Stimulated activated CD8-positive, alpha-beta memory T cell treated with anti-CD3 and anti-CD28 coated beads, Interleukin-2, amount 100 ng/mL, for 1 hour (primary cell): Measurements from ENCODE around the gene TENT4B.
"Not testable (repeated sequence)": the region's sequence is repeated elsewhere in the genome, so short reads cannot be mapped to it uniquely, and the experiment has no call there.

Source experiments
- DNase-seq, 2 donors: peaks; one replicate each; pipeline ENCODE4 v3.0.0-alpha.2; 2020; ENCODE audit warnings: low read depth in 2 of 2

TENT4B gene

DNA sequence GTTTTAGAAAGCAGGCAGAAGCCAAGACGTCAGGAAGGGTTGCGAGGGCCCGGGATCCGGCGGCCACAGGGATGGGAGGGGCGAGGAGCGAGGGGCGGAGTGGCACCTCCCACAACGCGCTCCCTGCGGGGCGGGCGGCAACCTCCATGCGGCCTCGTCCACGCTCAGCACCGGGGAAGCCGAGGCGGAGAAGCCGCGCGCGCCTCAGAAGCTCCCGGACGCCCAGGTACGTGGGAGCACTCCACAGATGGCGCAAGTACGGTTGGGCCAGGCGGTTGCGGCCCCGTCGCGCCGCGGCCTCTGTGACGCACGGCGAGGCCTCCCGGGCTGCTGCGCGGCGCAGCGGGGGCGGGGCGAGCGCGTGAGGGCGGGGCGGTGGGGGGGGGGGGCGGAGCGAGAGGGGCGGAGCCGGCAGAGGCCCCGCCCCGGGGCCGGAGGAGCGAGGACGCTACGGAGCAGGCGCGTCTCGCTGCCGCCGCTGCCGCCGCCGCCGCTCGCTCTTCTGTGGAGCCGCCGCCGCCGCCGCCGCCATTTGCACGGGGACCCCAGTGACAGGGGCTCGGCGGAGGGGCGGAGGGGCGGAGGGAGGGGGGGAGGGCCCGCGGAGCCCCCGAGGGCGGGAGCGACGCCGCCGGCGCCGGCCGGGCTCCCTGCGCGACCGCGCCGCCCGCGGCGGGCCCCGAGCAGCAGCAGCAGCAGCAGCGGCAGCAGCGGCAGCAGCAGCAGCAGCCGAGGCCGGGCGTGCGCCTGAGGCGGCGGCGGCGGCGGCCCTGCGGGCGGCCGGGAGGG lies at the start of gene TENT4B:
TENT4B (plus strand) TSS at position 500 of the 789 bp plus-strand sequence. CDS start 316 bp downstream, outside the sequence.
- DNase-seq: peak; percentile 62 to 79

DNA sequence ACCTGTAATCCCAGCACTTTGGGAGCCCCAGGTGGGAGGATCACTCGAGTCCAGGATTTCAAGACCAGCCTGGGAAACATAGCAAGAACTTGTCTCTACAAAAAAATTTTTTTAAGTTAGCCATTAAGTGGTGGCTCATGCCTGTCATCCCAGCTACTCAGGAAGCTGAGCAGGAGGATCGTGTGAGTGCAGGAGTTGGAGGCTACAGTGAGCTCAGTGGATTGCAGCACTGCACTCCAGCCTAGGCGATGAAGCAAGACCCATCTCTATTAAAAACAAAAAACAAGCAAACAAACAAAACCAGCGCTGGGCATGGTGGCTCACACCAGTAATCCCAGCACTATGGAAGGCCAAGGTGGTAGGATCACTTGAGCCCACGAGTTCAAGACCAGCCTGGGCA lies 49.3 kb upstream of the TENT4B start:
- no peak for DNase-seq

DNA sequence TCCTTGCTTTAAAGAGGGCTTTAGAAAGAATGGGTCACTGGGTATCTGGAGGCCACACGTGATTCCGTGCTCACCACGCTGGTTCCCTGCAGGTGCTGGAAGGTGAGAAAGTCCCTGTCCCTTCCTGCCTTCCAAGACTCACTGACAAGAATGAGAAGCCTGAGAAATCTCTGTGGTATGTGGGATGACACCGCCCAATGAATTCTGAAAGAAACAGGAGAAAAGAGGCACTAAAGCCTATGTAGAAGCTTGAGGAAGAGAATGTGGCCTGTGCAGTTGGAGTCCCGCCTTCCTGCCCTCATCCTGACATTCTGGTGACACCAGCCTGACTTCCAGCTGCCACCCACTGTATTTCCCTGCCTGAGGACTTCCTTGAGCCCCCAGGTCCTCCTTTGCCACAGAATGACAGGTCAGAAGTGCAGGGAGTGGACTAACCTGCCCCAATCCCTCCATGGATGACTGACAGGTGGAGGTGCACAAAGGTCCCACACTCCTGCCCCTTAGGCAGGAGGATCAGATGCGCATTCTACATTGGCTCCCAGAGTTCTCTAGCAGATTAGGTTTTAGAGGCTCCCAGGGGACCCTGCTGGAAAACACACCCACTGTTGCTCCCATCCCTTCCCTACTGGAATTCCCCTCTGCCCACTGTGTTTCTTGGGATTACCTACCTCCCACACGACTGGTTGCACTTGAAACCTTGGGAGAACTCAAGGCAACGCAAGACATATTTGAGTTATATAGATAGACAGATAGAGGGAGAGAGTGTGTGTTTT lies 38.6 kb upstream of the TENT4B start:
- no peak for DNase-seq

DNA sequence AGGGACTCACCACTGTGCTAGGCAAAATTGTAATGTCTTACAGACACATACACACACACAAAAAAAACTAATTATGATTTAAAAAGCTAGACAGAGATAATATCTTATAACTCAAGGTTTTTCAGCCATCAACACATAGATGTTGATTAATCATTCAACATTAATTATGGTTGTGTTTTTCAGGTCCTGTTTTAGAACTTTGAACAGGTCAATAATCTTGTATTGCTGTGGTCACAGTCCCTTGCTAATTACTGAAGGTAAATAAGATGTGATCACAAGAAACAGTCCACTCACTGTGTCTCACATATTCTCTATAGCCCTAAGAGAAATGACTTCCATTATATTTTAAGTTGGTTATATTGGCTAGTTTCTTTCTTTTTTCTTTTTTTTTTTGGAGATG lies 32.4 kb upstream of the TENT4B start:
- no peak for DNase-seq

DNA sequence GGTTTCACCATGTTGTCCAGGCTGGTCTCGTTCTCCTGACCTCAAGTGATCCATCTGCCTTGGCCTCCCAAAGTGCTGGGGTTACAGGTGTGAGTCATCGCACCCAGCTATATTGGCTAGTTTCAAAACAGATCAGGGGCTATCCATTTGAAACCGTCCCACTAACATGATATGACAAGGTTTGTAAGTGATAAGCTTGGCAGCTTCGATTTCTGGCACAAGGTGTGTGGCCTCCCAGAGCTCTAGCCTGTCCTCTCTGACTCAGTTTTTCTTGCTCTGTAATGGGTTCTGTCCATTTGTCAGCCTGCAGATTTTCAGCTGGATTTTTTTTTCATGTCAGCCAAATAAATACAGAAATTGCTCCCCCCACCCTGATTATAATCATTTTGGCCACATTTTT lies 31.8 kb upstream of the TENT4B start:
- DNase-seq: no peak

DNA sequence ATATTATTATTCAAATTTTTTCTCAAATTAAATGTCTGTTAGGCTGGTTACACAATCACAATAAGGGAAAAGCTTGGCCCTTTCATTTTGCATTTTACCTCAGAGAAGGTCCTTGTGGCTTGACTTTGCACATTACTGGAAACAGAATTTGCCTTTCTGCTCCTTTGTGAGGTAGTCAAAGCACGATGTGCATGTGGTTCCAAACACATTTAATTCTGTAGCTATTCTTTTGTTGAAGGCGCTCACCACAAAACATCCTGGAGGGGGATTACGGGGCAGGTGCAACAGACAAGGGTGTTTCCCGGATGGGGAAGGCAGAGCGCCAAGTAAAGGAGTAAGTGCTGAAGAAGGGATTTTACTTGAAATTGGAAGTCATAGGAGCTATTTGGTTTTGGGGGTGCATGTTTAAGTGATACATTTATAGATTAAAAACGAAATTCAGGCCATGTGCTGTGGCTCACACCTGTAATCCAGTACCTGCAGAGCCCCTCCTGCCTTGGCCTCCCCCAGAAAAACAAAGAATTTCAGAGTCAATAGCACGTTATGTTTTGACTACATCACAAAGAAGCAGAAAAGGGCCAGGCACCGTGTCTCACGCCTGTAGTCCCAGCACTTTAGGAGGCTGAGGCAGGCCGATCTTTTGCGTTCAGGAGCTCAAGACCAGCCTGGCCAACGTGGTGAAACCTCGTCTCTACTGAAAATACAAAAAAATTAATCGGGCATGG lies 31.2 kb upstream of the TENT4B start:
- DNase-seq: no peak

DNA sequence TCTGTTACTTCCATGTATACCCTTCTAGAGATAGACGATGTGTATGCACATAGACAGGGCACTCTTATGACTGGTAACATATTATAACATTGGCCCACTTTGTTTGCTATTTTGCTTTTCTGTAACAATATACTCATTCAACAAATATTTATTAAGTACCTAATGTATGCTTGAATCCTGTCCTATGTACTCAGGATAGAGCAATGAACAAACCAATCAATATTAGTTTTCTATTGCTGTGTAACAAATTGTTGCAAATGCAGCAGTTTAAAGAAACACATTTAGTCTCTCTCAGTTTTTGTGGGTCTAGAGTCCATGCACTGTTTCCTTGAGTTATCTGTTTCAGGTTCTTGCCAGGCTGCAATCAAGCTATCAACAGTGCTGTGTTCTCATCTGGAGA lies 29.7 kb upstream of the TENT4B start:
- DNase-seq: no peak

DNA sequence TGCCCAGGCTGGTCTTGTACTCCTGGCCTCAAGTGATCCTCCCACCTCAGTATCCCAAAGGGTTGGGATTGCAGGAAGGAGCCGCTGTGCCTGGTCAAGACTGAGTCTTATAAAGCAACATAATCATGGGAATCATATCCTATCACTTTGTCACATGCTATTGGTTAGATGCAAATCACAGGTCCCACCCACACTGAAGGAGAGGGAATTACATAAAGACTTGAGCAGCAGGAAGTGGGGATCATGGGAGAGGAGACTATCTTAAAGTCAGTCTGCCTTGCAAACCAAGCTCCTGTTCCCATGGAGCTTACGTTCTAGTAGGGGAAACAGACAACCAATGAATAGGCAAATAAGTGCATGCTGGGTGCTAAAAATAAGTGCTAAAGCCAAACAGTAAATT lies 28.3 kb upstream of the TENT4B start:
- no peak for DNase-seq

DNA sequence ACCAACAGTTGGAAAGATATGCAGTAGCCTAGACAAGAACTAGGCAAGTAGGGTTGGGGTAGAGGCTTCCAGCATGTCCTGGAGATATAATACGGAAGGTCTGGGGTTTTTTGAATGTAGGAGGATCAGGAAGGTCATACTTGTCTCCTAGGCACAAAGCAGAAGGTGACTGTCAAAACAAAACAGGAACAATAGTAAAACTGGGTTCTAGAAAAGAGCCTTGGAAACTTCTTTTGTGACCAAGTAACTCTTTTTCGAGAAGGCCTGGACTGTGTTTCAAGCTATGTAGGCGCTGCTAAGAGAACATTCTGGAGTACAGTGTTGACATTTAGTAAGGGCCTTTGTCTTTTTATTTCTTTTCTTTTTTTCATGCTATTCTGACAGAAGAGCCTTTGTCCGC lies 26.9 kb upstream of the TENT4B start:
- no peak for DNase-seq

DNA sequence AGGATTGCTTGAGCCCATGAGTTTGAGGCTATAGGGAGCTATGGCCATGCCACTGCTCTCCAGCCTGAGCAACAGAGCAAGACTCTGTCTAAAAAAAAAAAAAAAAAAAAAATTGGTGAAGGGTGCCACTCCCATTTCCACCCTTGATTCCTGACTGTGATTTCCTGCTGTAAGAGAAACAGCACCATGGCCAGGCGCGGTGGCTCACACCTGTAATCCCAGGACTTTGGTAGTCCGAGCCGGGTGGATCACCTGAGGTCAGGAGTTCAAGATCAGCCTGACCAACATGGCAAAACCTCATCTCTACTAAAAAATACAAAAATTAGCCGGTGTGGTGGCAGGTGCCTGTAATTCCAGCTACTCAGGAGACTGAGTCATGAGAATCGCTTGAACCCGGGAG lies 20.5 kb upstream of the TENT4B start:
- DNase-seq: not testable (repeated sequence)

DNA sequence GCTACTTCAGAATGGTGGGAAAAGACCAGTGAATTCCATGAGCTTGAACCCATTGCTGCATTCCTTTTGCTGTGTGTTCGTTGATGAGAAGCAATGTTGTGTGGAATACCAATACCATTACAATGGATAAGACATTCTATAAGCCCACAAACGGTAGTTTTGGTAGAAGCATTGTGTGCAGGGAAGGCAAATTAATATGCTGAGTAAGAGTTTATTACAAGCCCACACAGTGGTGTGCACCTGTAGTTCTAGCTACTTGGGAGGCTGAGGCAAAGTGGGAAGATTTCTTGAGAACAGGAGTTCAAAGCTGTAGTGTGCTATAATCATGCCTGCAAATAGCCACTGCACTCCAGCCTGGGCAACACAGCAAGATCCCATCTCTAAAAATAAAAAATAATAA lies 19.9 kb upstream of the TENT4B start:
- DNase-seq: no peak

DNA sequence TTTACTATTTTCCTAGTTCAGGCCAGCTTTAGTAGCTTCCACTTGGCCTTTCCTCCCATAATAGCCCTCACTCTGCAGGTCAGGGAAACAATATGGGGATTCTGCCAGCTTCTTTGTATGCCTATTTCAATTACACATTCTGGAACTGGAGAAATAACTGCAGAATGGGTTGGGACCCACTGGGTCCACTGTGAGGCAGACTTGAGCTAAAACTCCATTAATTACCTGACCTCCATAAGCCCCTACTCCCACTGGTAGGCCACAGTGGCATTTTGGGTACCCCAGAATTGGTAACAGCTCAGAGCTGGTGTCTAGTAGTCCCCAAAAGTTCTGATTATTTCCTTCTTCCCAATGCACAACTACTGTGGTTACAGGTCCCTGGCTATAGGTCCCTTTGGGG lies 16.7 kb upstream of the TENT4B start:
- DNase-seq: no peak

DNA sequence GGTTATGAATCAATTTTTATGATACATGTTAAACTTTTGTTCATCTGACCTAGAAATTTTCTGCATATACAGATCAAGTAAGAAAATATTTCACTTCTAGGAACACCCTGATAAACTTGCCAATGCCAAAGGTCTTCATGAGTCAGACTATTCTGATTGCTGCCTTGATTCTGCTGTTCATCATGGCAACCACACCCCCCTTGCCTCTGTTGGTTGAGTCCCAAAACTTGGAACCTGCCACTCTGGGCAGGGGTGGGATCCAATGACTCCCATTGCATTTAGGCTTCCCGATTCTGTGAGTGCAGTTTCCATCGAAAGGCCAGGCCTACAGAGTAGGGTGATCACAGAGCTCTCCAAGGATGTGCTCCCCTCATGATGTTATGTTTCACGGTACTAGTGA lies 15.8 kb upstream of the TENT4B start:
- no peak for DNase-seq

DNA sequence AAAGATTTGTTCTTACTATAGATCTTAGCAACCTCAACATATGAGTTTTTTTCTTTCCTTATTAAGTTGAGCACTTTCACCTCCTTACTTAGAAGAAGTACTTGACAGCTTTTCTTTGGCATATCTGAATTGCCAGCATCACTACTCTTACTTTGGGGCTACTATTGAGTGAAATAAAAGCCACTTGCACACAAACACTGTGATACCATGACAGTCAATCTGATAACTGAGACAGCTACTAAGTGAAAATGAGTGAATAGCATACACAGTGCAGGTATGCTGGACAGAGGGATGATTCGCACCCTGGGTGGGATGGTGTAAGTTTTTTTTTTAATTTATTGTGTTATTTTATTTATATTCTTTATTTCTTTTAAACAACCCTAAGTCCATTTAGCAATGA lies 13.5 kb upstream of the TENT4B start:
- DNase-seq: no peak

DNA sequence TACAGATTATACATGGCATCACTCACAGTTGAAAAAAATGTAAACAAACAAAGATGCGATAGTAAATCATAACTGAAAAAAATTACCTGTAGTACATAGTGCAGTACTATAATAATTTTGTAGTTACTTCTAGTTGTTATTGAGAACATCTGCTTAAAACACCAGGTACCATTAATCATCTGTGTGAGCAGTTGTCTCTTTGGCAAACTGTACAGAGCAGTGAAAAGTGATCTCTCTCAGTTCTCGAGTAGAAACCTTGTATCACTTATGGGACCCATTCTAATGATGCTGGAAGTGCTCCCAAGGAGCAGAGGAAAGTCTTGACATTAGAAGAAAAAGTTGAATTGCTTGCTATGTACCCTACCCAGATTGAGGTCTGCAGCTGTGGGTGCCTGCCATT lies 8.9 kb upstream of the TENT4B start:
- DNase-seq: no peak

DNA sequence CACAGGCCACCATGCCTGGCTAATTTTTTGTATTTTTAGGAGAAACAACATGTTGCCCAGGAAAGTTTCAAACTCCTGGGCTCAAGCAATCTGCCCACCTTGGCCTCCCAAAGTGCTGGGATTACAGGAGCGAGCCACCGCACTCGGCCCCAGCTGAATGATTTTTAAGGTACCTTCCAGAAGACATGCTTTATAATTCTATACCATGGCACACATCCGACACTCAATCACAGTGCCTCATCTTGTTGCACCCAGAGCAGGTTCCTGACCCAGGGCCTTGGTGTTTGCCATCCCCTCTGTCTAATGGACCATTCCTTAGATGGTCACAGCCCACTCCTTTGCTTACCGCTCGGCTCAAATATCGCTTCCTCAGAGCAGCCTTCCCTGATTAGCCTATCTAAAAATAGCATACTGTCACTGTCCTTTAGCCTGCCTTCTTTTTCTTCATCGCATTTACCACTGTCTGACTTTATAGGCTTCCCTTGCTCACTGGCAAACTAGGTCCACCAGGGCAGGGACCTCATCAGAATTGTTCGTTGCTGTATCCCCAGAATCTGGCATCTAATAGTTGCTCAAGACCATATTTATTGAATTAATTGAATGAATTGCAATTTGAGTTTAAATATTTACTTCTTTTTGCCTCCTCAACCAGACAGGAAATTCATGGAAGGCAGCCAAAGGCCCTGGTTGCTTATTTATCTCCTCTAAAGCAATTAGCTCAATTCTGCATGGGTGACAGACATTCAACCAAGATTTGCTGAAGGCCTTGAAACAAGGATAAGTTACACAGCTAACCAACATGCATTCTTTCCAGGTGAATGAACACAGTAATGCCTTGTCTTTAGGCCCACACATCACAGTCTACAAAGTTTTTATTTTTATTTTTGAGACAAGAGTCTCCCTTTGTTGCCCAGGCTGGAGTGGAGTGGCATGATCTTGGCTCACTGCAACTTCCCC lies 6.3 kb upstream of the TENT4B start:
- no peak for DNase-seq

DNA sequence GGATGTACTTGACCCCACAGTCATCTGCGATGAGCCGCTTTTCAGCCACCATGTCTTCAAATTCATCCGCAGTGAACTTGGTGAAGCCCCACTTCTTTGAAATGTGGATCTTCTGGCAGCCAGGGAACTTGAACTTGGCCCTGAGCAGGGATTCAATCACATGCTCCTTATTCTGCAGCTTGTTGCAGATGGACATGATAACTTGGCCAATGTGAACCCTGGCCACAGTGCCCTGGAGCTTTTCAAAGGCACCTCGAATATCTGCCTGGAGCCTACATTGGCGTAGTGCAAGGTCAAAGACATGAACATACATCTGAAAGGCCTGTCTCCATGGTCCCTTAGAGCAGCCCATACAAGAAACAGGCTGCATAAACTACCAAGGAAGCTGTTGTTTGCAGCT lies 1.8 kb upstream of the TENT4B start:
- no peak for DNase-seq

DNA sequence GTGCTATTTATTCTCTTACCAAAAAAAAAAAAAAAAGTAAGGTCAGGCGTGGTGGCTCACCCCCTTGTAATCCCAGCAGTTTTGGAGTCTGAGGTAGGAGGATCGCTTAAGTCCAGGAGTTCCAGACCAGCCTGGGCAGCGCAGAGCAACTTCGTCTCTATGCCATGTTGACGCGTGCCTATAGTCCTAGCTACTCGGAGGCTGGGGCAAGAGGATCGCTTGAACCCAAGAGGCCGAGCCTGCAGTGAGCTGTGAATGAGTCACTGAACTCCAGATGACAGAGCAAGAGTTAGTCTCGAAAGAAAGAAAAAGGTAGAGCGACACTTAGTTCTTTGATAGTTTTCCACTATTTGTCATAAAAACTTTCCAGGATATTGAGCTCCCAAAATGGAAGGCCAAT lies 1.4 kb upstream of the TENT4B start:
- DNase-seq: no peak

DNA sequence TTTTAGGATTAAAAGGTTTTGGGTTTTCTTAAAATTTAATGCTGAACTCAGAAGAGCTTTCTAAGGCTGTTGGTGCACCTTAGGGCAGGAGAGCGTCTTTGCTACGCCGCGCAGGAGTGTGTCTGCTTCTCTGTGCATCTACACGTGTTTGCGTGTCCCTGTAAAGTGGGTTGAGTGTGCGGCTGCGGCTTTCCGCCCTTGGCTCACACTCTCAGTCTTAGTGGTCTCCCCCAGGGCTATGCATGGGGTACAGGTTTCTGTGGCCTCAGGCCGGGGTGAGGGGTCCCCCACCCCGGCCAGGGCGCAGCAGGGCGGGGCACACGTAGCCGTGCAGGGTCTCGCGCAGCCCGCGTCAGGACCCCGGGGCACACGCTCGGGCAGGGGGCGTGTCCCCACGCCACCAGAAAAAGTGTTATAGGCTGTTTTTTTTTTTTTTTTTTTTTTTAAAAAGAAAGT lies 727 bp upstream of the TENT4B start:
- peak; percentile 35 for DNase-seq

DNA sequence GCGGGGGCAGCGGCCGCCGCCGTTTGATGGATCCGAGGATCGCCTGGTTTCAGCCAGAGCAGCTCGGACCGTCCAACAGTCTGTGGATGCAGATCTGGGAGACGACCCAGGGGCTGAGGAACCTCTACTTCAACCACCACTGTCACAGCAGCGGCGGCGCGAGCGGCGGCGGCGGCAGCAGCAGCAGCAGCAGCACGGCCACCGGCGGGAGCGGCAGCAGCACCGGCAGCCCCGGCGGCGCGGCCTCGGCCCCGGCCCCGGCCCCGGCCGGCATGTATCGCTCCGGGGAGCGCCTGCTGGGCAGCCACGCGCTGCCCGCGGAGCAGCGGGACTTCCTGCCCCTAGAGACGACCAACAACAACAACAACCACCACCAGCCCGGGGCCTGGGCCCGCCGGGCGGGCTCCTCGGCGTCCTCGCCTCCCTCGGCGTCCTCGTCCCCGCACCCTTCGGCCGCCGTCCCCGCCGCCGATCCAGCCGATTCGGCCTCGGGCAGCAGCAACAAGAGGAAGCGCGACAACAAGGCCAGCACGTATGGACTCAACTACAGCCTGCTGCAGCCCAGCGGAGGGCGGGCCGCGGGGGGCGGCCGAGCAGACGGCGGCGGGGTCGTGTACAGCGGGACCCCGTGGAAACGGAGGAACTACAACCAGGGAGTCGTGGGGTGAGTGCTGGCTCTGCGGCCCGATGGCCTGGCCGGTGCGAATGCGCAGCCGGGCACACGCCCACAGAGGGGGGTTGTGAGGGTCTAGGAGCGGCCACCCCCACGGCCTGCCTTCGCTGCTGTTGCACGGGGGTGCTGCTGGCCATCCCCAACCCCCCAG lies 702 bp downstream of the TENT4B start:
- DNase-seq: no peak
